OCI-M2 (cell line): ENCODE data around the gene PPP1R2B.

Experiments used
- DNase-seq: peaks from one replicate; lab custom pipeline; 2025; ENCODE audit not compliant: unreplicated experiment; lab: John Stamatoyannopoulos, UW

The PPP1R2B gene

DNA sequence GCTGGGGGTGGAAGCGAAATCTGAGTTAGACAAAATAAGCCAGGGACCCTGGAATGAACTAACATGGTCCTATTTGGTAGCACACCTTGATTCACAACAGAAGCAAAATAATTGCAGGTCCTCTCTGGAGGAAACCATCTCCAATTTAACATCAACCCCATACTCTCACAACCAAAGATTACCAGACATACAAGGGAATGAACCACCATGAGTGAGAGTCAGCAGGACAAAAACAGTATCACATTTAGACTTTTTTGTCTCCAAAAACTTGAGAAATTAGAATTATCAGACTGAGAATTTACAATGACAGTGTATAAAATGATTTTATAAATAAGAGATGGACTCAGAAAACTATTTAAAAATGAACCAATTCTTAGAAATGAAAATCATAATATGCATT lies 21.1 kb downstream of the PPP1R2B start:
- DNase-seq: no peak

GRCh38 chr5:156879665-156880285 lies 29.7 kb downstream of the PPP1R2B start:
- DNase-seq: no peak

DNA sequence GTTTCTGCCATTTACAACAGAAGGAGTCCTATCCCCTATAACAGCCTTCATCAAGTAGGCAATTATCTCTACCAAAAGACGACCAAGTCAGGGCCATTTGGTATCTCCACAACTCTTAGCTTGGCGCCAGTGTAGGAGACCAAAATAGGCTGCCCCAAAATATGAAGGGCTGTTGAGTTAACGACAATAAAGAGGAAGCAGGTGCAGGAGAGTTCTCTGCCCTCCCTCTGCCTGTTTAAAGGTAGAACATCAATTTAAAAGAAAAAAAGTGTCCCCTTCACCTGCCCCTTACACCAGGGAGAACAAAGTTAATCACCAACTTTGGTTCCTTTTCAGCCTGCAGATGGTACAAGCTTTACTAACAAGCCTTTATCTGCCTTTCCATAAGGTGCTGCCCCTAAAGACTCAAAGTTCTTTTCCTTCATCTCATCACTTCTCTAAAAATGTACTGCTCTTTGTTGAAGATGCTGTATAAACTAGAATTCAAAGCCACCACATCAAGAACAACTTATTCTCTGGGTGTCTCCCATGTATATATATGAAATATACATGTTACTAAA lies 33.3 kb downstream of the PPP1R2B start:
- no peak for DNase-seq

- no peak for DNase-seq
Measured at GRCh38 chr5:156888520-156888919, 38.4 kb downstream of the PPP1R2B start.

GRCh38 chr5:156892223-156892622 lies 42.1 kb downstream of the PPP1R2B start:
- no peak for DNase-seq

- no peak for DNase-seq
Measured at GRCh38 chr5:156892864-156893263, 42.8 kb downstream of the PPP1R2B start.

DNA sequence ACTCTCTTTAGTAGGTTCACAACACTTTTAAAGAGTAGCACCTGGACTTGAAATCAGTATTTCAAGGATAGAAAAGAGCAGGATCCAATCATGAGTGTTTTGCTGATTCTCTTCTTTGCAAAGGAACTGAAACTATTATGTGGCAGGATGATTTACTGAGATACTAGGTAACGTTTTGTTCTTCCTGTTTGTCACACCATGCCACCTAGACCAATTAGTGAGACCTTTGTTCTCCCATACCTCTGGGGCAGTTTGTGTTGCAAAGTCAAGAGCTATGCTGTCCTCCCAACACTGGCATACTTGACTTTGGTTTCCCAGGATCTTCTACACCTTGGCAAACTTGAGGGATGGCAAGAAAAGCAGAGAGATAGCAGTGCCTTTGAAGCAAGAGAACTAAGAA lies 43.4 kb downstream of the PPP1R2B start:
- no peak for DNase-seq

GRCh38 chr5:156896546-156896945 lies 46.5 kb downstream of the PPP1R2B start:
- DNase-seq: no peak
